Measurements from ENCODE around the gene MED22. TPM values are rescaled to one million over a fixed set of nuclear protein-coding genes. Genes with fewer than 3 reads are reported as not detected.

The MED22 gene
- total RNA-seq, 1 donor from 2014 or later = 26.0 TPM

DNA sequence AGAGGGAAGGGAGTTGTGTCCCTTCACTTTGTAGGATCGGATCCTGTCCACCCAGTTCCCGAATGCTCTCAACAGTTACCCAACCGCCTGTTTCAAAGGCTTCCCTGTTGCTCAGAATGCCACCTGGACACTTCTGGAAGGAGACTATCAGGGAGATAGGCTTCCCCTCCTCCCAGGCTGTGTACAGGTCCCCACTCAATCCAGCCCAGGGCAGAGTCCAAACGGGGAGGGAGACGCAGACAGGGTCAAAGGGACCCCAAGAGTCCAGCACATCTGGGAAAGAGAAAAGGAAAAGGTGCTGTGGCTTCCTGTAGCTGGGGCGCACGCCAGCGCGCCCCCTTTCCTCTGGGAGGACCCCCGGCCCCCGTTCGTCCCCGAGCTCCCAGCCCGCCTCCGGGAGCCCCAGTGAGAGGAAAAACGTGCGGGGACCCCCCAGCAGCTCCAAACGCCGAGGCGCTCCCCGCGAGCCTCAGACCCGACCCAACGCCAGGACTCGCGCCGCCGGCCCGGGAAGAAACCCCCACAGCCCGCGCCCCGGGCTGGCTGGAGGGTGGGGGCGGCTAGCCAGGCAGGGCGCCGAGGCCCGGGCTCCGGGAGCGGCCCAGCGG lies 27.3 kb upstream of the MED22 start:
- Mint-ChIP-seq H3K27me3 (ENCODE audit: low read depth) (no peaks in the 10 kb centered on the region), H3K36me3 (ENCODE audit: low read depth) (peaks cover 4% of the 10 kb centered on the region), H3K4me1 (ENCODE audit: low read depth) (peaks cover 51% of the 10 kb centered on the region), H3K9me3 (ENCODE audit: low read depth) (no peaks in the 10 kb centered on the region), H3K27ac (ENCODE audit: unreplicated experiment) (peak overlapping the region; percentile 97), H3K4me3 (ENCODE audit: unreplicated experiment) (peak overlapping the region; percentile 84)
- DNase-seq (ENCODE audit: low spot score) = no peak
- TF ChIP-seq, protein P1, sequence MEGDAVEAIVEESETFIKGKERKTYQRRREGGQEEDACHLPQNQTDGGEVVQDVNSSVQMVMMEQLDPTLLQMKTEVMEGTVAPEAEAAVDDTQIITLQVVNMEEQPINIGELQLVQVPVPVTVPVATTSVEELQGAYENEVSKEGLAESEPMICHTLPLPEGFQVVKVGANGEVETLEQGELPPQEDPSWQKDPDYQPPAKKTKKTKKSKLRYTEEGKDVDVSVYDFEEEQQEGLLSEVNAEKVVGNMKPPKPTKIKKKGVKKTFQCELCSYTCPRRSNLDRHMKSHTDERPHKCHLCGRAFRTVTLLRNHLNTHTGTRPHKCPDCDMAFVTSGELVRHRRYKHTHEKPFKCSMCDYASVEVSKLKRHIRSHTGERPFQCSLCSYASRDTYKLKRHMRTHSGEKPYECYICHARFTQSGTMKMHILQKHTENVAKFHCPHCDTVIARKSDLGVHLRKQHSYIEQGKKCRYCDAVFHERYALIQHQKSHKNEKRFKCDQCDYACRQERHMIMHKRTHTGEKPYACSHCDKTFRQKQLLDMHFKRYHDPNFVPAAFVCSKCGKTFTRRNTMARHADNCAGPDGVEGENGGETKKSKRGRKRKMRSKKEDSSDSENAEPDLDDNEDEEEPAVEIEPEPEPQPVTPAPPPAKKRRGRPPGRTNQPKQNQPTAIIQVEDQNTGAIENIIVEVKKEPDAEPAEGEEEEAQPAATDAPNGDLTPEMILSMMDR (IDR thresholded peaks at IDR 0.05) = peak; percentile 65

DNA sequence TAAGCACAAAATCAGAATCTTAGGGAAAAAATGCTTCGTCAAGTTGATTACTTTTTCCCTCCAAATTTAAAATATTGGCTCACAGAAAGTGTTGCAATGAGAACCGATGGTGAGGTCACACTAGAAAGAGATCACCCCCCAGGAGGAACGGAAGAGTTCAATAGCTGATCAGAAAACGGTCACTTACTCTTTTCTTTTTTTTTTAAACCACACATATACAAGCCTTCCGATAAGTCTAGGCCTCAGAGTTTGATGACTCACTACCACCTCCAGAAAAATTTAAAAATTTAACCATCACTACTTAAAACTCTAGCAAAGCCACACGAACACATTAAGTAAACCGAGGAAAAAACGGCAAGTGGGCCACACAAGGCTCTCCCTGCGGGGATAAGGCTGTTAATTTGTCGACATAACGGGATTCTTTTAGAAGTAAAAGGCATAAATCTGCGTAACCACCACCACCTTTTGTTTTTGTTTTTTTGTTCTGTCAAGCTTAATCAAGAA lies 26.7 kb upstream of the MED22 start:
- H3K9me3 Mint-ChIP-seq (ENCODE audit: low read depth) = no peaks in the 10 kb centered on the region
- peaks cover 56% of the 10 kb centered on the region for H3K4me1 Mint-ChIP-seq (ENCODE audit: low read depth)
- peak overlapping the region; percentile 97 for H3K27ac Mint-ChIP-seq (ENCODE audit: unreplicated experiment)
- TF ChIP-seq, protein P1 (IDR thresholded peaks at IDR 0.05) = no peak
- no peaks in the 10 kb centered on the region for H3K27me3 Mint-ChIP-seq (ENCODE audit: low read depth)
- H3K36me3 Mint-ChIP-seq (ENCODE audit: low read depth) = peaks cover 8% of the 10 kb centered on the region
- H3K4me3 Mint-ChIP-seq (ENCODE audit: unreplicated experiment) = peak overlapping the region; percentile 84
- no peak for DNase-seq (ENCODE audit: low spot score)

DNA sequence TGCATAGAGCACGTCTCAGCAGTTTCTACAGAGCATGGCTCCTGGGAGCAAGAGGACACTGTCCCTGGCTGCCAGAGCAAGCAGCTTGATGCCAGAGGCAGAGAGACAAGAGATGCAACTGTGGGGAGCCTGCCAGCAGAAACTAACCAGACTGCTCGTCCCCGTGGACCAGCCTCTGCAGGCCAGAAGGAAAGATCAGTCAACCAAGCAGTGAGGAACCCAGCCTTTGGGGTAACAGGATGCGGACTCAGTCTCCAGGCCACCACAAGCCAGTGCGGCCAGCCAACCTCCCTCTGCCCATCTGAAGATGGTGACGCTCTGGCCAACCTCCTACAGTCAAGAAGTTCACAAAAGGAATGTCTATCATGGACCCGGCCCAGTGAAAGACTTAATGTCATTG lies 24.2 kb upstream of the MED22 start:
- H3K9me3 Mint-ChIP-seq (ENCODE audit: low read depth) = no peaks in the 10 kb centered on the region
- H3K36me3 Mint-ChIP-seq (ENCODE audit: low read depth) = peaks cover 11% of the 10 kb centered on the region
- H3K27ac Mint-ChIP-seq (ENCODE audit: unreplicated experiment) = peak overlapping the region; percentile 59
- no peaks in the 10 kb centered on the region for H3K27me3 Mint-ChIP-seq (ENCODE audit: low read depth)
- H3K4me1 Mint-ChIP-seq (ENCODE audit: low read depth) = peaks cover 68% of the 10 kb centered on the region
- TF ChIP-seq, protein P1 (IDR thresholded peaks at IDR 0.05) = no peak
- DNase-seq (ENCODE audit: low spot score) = no peak
- H3K4me3 Mint-ChIP-seq (ENCODE audit: unreplicated experiment) = no peak overlapping the region

DNA sequence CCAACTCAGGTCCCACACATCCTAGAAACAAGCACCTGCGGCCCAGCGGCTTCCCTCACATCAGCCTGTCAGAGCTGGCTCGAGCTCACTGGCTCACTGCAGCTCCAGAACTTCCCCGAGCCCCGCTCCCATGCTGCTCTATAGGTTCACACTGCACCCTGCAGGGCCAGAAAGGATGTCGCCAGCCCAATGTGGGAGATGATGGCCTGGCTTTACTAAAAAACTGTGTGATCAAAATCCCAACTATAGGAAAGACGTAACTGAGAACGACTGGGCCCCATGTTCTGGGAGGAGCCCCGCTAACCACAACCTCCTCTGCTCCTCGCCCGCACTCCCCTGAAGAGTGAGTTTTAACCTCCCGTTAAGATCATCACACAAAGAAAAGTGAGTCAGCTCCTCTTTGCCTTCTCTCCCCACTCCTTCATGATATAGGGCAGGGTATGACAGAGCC lies 23.4 kb upstream of the MED22 start:
- Mint-ChIP-seq H3K27ac (ENCODE audit: unreplicated experiment) (peak overlapping the region; percentile 52), H3K4me3 (ENCODE audit: unreplicated experiment) (no peak overlapping the region), H3K4me1 (ENCODE audit: low read depth) (peaks cover 62% of the 10 kb centered on the region), H3K36me3 (ENCODE audit: low read depth) (peaks cover 14% of the 10 kb centered on the region), H3K9me3 (ENCODE audit: low read depth) (no peaks in the 10 kb centered on the region), H3K27me3 (ENCODE audit: low read depth) (no peaks in the 10 kb centered on the region)
- TF ChIP-seq, protein P1 (IDR thresholded peaks at IDR 0.05) = no peak
- DNase-seq (ENCODE audit: low spot score) = no peak

DNA sequence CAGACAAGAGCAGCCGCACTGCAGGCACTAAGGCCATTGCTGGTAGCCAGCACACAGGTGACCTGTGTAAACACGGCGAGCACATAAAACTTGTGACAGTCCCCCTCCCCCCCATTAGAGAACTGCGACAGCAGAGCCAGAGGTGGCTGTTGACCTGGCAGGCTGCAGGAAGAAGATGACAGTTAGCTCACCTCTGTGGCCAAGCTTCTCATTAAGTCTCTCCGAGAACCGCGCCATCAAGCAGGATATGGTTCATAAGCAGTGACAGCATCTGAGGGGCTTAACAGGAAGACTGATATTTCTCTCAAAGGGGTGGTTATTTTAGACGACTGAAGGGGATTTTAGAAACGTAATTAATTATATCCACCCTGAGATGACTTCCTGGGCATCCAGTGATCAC lies 22.8 kb upstream of the MED22 start:
- Mint-ChIP-seq H3K9me3 (ENCODE audit: low read depth) (no peaks in the 10 kb centered on the region), H3K27me3 (ENCODE audit: low read depth) (no peaks in the 10 kb centered on the region), H3K27ac (ENCODE audit: unreplicated experiment) (peak overlapping the region; percentile 24), H3K4me3 (ENCODE audit: unreplicated experiment) (no peak overlapping the region), H3K36me3 (ENCODE audit: low read depth) (peaks cover 17% of the 10 kb centered on the region), H3K4me1 (ENCODE audit: low read depth) (peaks cover 62% of the 10 kb centered on the region)
- TF ChIP-seq, protein P1 (IDR thresholded peaks at IDR 0.05) = no peak
- no peak for DNase-seq (ENCODE audit: low spot score)
